Stimulated activated naive B cell treated with anti-CD40 and anti-IgM and Interleukin-4, amounts not matched to agents 10 μg/mL and 1 μg/mL and 100 μg/mL, for 72 hours (primary cell): Measurements from ENCODE around the gene FSIP1.

ENCODE experiments used
- ATAC-seq, 2 donors: fragments of 150-1000 bp; cut with Tn5 transposase; replicated peaks; 2 replicates each; pipeline ENCODE4 v1.10.0; 2021; ENCODE audit warnings: moderate library complexity in 1 of 2
- DNase-seq: peaks from one replicate; pipeline ENCODE4 v3.0.0; 2021
- H3K27ac Mint-ChIP-seq: one replicate; pipeline ENCODE4 v1.8.0; 2022; ENCODE audit warnings: mild to moderate bottlenecking, mixed read lengths
- H3K27me3 Mint-ChIP-seq, 2 donors: one replicate each; pipeline ENCODE4 v1.8.0; 2022; ENCODE audit warnings: mixed read lengths in 2 of 2
- H3K36me3 Mint-ChIP-seq, 2 donors: one replicate each; pipeline ENCODE4 v1.8.0; 2022; ENCODE audit warnings: mixed read lengths in 2 of 2, mild to moderate bottlenecking in 1 of 2
- H3K4me1 Mint-ChIP-seq, 2 donors: one replicate each; pipeline ENCODE4 v1.8.0; 2022; ENCODE audit warnings: mixed read lengths in 2 of 2, mild to moderate bottlenecking in 1 of 2
- H3K4me3 Mint-ChIP-seq, 2 donors: one replicate each; pipeline ENCODE4 v1.8.0; 2022; ENCODE audit warnings: mild to moderate bottlenecking in 2 of 2, mixed read lengths in 2 of 2, moderate library complexity in 1 of 2
- H3K9me3 Mint-ChIP-seq, 2 donors: one replicate each; pipeline ENCODE4 v1.8.0; 2022; ENCODE audit warnings: mixed read lengths in 2 of 2, mild to moderate bottlenecking in 1 of 2

Gene FSIP1

DNA sequence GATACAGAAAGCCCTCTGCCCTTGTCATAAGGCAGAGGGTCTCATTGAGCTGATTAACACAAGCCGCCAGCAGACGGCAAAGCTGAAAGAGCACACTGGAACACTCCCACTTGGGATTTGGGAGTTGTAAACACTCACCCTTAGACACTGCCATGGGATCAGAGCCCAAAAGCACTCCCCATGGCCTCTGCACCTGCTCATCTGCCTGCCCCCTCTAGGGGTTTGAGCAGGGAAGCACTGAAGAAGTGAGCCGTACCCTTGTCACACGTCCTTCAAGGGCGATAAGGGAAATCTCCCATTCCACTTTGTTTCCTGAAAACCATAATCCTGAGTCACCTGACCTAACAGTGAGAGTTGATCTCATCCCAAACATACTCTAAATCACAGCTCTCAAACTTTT is 14.7 kb downstream of the FSIP1 start:
- Mint-ChIP-seq H3K36me3 (no peaks in the 10 kb centered on the region), H3K9me3 (no peaks in the 10 kb centered on the region), H3K4me1 (peaks cover 0 to 2% of the 10 kb centered on the region in 2 donors), H3K27me3 (no peaks in the 10 kb centered on the region), H3K27ac (no peak overlapping the region), H3K4me3 (no peak overlapping the region)
- ATAC-seq (no peak), DNase-seq (no peak)

DNA sequence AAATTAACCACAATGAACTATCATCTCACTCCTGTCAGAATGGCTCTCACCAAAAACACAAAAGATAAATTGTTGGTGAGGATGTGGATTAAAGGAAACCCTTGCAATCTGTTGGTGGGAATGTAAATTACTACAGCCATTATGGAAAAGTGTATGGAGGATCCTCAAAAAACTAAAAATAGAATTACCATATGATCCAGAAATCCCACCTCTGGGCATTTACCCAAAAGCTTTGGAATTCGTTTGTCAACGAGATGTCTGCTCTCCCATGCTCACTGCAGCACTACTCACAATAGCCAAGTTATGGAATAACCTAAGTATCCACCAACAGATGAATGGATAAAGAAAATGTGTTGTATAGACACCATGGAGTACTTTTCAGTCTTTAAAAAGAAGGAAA is 21.6 kb downstream of the FSIP1 start:
- Mint-ChIP-seq H3K4me1 (no peaks in the 10 kb centered on the region), H3K27ac (no peak overlapping the region), H3K9me3 (no peaks in the 10 kb centered on the region), H3K36me3 (peaks cover 0 to 4% of the 10 kb centered on the region in 2 donors), H3K4me3 (no peak overlapping the region), H3K27me3 (no peaks in the 10 kb centered on the region)
- DNase-seq (no peak), ATAC-seq (no peak)

DNA sequence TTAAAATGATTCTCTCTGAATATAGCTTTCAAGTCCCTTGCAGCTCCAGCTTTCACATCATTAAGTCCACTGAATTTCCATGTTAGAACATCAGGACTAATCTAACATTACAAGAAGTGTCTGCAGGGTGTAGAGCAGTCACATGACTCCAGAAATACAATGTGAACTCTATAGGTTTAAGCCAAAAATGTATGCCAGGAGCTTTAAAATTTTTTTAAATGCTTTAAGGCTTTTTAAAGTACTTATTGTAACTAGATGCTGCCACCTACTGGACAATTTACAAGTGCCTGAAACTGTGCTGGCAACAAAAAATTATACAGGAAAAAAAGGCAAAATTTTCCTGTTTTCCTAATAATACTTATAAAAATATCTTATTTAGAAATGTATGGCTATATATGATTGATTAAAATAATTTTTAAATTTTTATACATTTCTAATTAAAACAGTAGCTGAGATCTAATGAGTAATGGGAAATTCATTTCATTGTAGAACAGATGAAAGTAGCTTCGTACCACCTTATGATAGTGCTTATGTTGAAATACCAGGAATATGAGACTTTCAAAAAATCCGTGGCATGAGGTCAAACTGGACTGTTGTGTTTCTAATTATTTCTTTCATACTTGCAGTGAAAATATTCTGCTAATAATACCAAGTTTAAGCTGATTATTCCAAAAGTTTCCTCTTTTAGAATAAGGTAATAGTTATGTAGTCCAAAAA is 25.7 kb downstream of the FSIP1 start:
- ATAC-seq (no peak), DNase-seq (no peak)
- no peak overlapping the region for H3K4me3 Mint-ChIP-seq
- no peak overlapping the region for H3K27ac Mint-ChIP-seq
- peaks cover 0 to under 1% of the 10 kb centered on the region in 2 donors for H3K36me3 Mint-ChIP-seq
- no peaks in the 10 kb centered on the region for H3K9me3 Mint-ChIP-seq
- H3K4me1 Mint-ChIP-seq = no peaks in the 10 kb centered on the region
- H3K27me3 Mint-ChIP-seq = peaks cover 6 to 10% of the 10 kb centered on the region in 2 donors

DNA sequence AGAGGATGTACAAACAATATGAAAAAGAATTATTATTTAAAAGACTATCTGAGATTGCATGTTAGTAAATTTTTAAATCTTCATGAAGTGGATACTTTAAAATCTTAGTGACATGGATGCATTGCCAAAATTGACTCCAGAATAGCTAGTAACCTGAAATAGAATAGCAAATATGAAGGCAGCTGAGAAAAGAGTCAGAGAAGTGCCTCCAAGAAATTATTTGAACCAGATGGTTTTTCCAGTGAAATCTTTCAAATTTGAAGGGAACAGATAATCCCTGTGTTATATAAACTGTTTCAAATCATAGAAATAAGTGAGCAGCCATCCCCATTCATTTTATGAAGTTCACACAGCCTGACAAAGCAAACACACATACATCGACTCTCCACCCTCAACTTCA is 29.6 kb downstream of the FSIP1 start:
- Mint-ChIP-seq H3K4me1 (peaks cover 0 to 2% of the 10 kb centered on the region in 2 donors), H3K27ac (no peak overlapping the region), H3K36me3 (no peaks in the 10 kb centered on the region), H3K27me3 (peaks cover 6 to 26% of the 10 kb centered on the region in 2 donors), H3K9me3 (peaks cover 0 to 3% of the 10 kb centered on the region in 2 donors), H3K4me3 (no peak overlapping the region)
- ATAC-seq = no peak
- DNase-seq = no peak

DNA sequence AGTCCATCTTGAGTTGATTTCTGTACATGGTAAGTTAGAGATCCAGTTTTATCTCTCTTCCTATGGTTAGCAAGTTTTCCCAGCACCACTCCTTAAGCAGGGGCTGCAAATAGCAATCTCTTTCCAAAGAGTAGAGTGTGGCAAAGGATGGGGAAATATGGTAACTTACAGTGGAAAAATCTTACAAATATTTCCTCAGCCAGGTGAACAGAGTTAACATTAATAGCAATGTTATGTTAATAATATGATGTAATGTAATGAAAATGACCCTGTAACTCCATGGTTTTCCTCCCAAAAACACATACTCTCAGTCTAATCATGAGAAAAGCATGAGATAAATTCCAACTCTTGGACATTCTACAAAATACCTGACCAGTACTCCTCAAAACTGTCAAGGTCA is 30.4 kb downstream of the FSIP1 start:
- Mint-ChIP-seq H3K27ac (no peak overlapping the region), H3K4me1 (peaks cover 0 to 2% of the 10 kb centered on the region in 2 donors)
- ATAC-seq = no peak

DNA sequence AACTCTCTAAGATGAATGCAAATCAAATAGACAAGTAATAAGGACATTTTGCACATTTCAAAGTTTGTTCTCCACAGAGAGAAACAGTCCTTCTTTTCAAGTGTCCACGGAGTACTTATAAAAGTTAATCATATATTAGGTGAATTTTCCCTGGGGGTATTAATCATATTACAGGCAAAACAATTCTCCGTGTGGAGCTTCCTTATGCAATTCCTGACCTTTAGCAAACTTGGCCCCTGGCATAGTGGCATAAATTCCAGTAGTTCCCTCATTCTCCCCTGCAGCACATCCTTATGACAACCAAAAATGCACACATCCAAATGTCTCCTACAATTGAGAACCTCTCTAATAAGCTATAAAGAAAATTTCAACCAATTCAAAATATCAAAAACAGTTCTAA is 34.4 kb downstream of the FSIP1 start:
- no peak for ATAC-seq
- Mint-ChIP-seq H3K27ac (no peak overlapping the region), H3K36me3 (no peaks in the 10 kb centered on the region), H3K4me3 (no peak overlapping the region), H3K4me1 (peaks cover 0 to 2% of the 10 kb centered on the region in 2 donors), H3K9me3 (peaks cover 0 to 3% of the 10 kb centered on the region in 2 donors), H3K27me3 (peaks cover 9 to 16% of the 10 kb centered on the region in 2 donors)
- DNase-seq = no peak

More for the DNA sequence above, 30.4 kb downstream of the FSIP1 start:
- Mint-ChIP-seq H3K36me3 (no peaks in the 10 kb centered on the region), H3K9me3 (peaks cover 0 to 3% of the 10 kb centered on the region in 2 donors), H3K4me3 (no peak overlapping the region), H3K27me3 (peaks cover 9 to 26% of the 10 kb centered on the region in 2 donors)
- DNase-seq = no peak

DNA sequence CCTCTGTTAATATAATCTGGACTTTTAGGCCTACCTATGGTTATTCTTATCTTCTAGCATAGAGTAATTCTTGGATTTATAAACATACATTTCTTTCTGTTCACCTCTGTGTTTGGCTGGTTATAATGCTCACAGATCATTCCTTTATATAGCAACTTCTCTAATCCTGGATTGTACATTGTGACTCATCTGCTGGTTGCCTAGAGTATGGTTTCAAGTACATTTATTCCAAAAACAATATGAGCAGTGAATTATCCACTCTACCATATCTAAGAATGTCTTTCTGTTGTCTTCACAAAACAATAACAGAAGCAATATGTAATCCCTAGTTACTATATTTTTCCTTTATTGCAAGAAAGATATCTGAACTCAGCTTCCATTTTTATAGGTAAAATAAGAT is 35.3 kb downstream of the FSIP1 start:
- Mint-ChIP-seq H3K27me3 (peaks cover 9 to 16% of the 10 kb centered on the region in 2 donors), H3K4me1 (peaks cover 0 to 2% of the 10 kb centered on the region in 2 donors), H3K9me3 (peaks cover 0 to 3% of the 10 kb centered on the region in 2 donors), H3K27ac (no peak overlapping the region), H3K4me3 (no peak overlapping the region), H3K36me3 (no peaks in the 10 kb centered on the region)
- DNase-seq (no peak), ATAC-seq (no peak)

DNA sequence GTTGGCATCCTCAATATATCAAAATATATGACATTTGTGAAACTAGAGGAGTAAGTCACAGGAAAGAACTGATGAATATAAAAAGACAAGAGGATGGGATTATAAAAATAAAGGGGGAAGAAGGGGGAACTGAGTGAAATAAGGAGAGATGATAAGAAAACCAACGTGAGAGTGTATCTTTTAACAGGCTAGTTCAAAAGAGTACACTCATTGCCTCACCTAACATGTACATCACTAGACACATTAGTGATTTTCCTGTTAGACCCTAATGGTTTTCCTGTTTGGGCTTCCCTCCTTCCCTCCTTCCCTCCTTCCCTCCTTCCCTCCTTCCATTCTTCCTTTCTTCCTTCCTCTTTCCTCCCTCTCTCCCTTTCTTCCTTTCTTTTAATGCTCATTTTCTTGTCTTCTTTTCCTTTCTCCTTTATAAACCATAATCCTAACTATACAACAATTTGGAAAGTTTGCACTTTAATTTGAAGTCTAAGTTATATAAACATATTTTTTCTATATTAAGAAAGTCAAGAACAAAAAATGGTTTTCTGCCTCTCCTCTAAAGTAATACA is 35.8 kb downstream of the FSIP1 start:
- Mint-ChIP-seq H3K9me3 (peaks cover 0 to 3% of the 10 kb centered on the region in 2 donors), H3K4me1 (peaks cover 0 to 2% of the 10 kb centered on the region in 2 donors), H3K4me3 (no peak overlapping the region), H3K27me3 (peaks cover 9 to 16% of the 10 kb centered on the region in 2 donors), H3K27ac (no peak overlapping the region), H3K36me3 (no peaks in the 10 kb centered on the region)
- DNase-seq (no peak), ATAC-seq (no peak)

DNA sequence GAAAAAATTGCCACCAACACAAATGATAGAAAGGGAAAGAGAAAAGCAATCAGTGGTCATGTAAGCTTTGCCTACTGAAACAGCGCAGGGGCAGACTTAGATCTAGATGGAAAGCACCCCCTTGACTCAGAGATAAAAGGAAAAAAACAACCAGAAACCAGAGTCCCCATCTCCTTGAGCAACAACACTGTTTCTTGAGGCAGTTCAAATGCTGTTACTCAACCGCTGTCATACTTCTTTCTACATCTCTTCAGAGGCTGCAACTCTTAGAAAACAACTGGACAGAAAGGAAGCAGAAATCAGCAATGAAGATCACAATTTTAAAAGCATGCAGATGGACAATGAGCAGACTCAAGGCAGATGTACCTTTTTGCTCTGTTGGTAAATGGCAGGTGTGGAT is 36.5 kb downstream of the FSIP1 start:
- peaks cover 9 to 11% of the 10 kb centered on the region in 2 donors for H3K27me3 Mint-ChIP-seq
- no peaks in the 10 kb centered on the region for H3K36me3 Mint-ChIP-seq
- ATAC-seq = no peak
- no peak for DNase-seq
- no peaks in the 10 kb centered on the region for H3K4me1 Mint-ChIP-seq
- H3K4me3 Mint-ChIP-seq = no peak overlapping the region
- no peak overlapping the region for H3K27ac Mint-ChIP-seq
- no peaks in the 10 kb centered on the region for H3K9me3 Mint-ChIP-seq

DNA sequence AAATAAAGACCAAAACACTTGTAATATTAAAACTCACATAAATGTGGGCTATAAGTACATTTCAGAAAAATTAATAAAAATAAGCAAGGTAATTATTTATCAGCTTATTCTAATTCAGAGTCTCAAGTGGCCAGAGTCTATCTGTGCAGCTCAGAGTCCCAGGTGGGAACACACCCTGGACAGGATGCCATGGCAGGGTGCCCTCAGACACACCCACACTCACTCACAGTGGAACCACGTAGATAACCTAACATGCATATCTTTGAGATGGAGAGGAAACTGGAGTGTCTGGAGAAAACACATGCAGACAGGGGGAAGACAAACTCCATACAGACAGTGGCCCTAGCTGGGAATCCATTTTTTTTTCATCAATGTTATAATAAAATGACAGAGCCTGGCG is 37.2 kb downstream of the FSIP1 start:
- H3K4me3 Mint-ChIP-seq = no peak overlapping the region
- DNase-seq (no peak), ATAC-seq (no peak)
- no peaks in the 10 kb centered on the region for H3K36me3 Mint-ChIP-seq
- H3K27ac Mint-ChIP-seq = no peak overlapping the region
- H3K4me1 Mint-ChIP-seq = no peaks in the 10 kb centered on the region
- H3K9me3 Mint-ChIP-seq = no peaks in the 10 kb centered on the region
- H3K27me3 Mint-ChIP-seq = peaks cover 8 to 9% of the 10 kb centered on the region in 2 donors

DNA sequence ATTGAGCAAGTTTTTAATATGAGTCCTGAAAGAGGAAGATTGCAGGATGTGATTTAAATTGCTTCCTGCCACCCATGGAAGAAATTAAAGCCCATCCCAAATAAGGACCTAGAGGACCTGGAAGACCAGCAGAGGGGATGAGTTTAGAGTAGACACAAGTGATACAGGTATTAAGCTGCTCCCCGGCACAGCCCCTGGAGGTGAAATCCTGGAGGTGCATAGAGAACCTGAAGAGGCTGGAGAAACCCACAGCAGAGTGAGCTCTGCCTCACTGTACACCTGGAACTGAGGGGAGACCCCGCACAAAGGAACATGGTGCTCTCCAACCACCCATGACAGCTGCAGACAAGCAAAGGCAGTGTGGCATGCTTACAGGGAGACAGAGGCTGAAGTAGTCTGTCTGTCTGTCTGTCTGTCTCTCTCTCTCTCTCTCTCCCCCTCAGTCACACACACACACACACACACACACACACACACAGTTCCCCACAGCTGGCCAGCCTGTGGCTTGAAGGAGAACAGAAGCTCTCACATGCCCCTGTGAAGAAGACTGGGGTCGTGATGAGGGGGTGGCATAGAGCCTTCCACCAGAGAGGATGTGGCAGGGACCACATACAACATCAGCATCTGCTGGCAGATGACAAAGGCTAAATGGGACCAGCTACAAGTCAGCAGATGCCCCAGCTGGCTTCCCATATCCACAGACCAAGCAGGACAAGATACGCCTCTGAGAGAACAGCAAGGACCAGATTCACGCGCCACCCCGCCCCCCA is 38.1 kb downstream of the FSIP1 start:
- ATAC-seq (no peak), DNase-seq (no peak)
- no peak overlapping the region for H3K27ac Mint-ChIP-seq
- peaks cover 5 to 9% of the 10 kb centered on the region in 2 donors for H3K27me3 Mint-ChIP-seq
- no peaks in the 10 kb centered on the region for H3K9me3 Mint-ChIP-seq
- no peak overlapping the region for H3K4me3 Mint-ChIP-seq
- no peaks in the 10 kb centered on the region for H3K4me1 Mint-ChIP-seq
- no peaks in the 10 kb centered on the region for H3K36me3 Mint-ChIP-seq

DNA sequence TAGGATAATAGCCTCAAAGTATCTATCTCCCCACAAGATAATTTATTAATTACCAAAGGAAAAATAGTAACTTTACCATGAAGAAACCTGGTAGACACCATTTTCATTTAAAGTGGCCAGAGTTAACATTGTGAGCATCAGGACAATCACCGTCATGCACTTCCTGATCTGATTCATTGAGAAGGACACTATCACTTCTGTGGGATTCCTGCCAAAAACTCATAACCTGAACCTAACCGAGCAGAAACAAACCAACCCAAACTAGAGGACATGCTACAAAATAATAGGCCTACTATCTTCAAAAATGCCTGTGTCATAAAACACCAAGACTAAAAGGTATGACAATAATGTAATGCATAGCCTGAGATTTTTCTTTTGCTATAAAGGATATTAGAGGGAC is 39.0 kb downstream of the FSIP1 start:
- Mint-ChIP-seq H3K36me3 (no peaks in the 10 kb centered on the region), H3K4me3 (no peak overlapping the region), H3K4me1 (no peaks in the 10 kb centered on the region), H3K27ac (no peak overlapping the region), H3K9me3 (no peaks in the 10 kb centered on the region), H3K27me3 (peaks cover 0 to 9% of the 10 kb centered on the region in 2 donors)
- DNase-seq (no peak), ATAC-seq (no peak)

DNA sequence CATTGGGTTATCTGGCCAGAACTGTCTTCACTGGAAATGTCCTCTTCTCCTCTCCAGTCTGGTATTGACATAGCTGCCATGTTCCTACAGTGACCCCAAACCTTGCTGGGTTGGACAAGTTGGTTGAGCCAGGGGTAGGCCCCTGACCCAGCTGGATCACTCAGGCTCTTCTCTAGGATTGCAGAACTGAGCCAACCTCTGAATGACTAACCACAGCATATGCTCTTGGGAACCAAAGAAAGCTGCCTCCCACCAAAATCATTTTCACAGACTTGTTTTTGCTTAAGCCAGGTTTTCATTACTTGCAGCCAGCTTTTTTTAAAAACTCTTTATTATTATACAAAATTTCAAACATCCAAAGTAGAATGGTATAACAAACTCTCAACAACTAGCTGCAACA is 41.4 kb downstream of the FSIP1 start:
- Mint-ChIP-seq H3K4me3 (no peak overlapping the region), H3K36me3 (no peaks in the 10 kb centered on the region), H3K9me3 (no peaks in the 10 kb centered on the region), H3K27ac (no peak overlapping the region), H3K27me3 (peaks cover 0 to 5% of the 10 kb centered on the region in 2 donors), H3K4me1 (no peaks in the 10 kb centered on the region)
- ATAC-seq (no peak), DNase-seq (no peak)

DNA sequence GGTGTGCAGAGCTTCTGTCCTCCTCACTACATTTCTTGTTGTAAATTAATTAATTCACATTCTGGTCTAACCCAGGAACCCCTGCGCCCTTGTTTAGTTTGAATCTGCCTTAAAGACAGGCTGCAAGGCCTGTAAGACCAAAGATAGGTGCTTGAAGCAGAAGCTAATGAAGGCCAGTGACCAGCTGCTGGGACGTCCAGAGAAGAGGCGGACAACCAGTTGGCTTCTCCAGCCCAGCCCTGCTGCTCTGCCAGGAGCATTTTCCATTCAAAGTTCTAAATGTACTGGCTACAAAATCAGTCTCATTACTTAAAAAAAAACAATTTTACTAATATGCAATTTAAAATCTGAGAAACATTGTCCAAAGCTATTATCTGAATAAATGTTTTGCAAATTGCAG is 43.6 kb downstream of the FSIP1 start:
- Mint-ChIP-seq H3K27ac (no peak overlapping the region), H3K9me3 (no peaks in the 10 kb centered on the region), H3K27me3 (peaks cover 0 to 1% of the 10 kb centered on the region in 2 donors), H3K4me3 (no peak overlapping the region), H3K36me3 (no peaks in the 10 kb centered on the region), H3K4me1 (no peaks in the 10 kb centered on the region)
- ATAC-seq = no peak
- no peak for DNase-seq

DNA sequence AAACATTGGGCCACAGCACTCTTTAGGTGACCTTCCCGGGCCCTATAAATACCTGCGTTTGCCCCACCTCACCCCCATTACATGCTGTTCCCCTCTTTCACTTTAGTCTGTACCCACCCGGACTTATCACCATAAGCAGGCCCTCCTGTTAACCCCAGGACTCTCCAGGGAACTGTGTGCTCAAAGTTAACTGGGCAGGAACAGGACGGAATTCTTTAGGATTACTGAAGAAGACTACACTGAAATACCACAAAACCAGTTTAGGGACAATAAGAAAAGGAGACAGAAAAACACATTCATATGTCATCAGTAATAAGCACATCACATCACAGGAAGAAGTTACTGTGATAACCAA is 45.5 kb downstream of the FSIP1 start:
- ATAC-seq (no peak), DNase-seq (no peak)
- no peak overlapping the region for H3K4me3 Mint-ChIP-seq
- no peaks in the 10 kb centered on the region for H3K36me3 Mint-ChIP-seq
- no peak overlapping the region for H3K27ac Mint-ChIP-seq
- H3K9me3 Mint-ChIP-seq = no peaks in the 10 kb centered on the region
- H3K4me1 Mint-ChIP-seq = no peaks in the 10 kb centered on the region
- no peaks in the 10 kb centered on the region for H3K27me3 Mint-ChIP-seq
